HG03432 (cell line): ENCODE results near the gene INPP5J.
"Not testable (repeated sequence)": the region's sequence is repeated elsewhere in the genome, so short reads cannot be mapped to it uniquely, and the experiment has no call there.

ENCODE experiments used
- ATAC-seq: cut with Tn5 transposase; IDR thresholded peaks from one replicate; pipeline ENCODE4 v1.9.1; 2021; ENCODE audit warnings: mild to moderate bottlenecking, moderate library complexity; ENCODE audit not compliant: unreplicated experiment

The INPP5J gene

DNA sequence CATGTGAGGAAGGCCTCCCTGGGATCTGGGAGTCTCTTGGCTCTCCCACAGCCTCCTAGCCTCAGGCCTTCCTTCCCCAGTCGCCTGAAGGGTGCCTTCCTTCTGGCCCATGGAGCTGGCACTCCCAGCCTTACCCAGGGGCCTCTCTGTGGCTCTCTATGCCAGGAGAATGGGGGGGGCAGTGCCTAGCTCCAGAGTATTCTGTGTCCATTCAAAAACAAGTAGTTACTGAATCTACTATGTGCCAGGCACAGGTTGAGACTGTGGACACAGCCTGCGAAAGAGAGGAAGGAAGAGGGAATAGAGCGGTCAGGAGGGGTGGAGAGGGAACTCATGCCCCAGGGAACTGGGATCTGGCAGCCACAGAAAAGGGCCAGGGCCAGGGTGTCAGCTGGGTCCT, 20.3 kb downstream of the INPP5J start:
- ATAC-seq = no peak

DNA sequence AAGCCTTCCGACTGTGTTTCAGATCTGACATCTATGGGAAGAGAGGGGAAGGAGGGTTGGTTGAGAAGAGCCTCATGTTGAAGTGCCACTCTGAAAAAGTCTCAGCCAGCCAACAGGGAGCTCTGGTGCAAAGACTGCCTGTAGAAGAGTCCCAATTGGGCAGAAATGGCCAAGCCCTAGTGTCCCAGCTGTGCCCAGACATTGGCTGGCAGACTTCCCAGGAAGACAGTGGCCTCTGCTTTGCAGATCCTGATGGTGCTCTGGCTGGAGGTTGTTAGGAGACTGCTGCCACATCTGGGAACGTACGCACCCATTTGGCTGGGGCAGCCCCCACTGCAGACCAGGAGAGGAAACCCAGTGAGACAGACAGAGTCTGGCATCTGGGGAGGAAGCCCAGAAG, 20.8 kb downstream of the INPP5J start:
- no peak for ATAC-seq

DNA sequence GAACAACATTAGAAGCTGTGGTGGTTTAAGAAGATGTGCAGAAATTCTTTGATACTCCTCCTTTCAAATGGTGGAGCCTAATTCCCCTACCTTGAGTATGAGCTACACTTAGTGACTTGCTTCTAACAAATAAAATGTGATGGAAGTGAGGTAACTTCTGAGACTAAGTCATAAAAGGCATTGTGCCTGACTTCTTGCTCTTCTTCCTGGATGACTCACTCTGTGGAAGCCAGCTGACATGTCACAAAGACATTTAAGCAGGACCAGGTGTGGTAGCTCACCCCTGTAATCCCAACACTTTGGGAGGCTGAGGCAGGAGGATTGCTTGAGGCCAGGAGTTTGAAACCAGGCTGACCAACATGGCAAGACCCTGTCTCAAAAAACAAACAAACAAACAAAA, 21.5 kb downstream of the INPP5J start:
- ATAC-seq = no peak

DNA sequence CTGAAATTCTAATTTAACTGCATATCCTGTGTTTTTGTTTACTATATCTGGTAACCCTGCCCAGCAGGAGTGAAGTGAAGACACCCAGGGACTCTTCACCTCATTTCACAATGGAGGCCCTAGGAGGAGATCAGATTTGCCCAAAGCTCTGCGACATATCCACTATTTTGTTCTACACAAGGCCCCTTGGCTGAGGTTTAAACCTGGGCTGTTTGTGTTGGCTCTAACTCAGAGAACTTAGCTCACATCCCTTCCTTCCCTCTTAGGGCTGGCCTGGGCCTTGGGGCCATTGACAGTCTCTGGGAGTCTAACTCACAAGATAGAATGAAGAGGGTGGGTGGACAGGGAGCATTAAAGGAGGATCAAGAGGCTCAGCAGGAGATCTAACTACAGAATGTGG, 25.7 kb downstream of the INPP5J start:
- no peak for ATAC-seq

DNA sequence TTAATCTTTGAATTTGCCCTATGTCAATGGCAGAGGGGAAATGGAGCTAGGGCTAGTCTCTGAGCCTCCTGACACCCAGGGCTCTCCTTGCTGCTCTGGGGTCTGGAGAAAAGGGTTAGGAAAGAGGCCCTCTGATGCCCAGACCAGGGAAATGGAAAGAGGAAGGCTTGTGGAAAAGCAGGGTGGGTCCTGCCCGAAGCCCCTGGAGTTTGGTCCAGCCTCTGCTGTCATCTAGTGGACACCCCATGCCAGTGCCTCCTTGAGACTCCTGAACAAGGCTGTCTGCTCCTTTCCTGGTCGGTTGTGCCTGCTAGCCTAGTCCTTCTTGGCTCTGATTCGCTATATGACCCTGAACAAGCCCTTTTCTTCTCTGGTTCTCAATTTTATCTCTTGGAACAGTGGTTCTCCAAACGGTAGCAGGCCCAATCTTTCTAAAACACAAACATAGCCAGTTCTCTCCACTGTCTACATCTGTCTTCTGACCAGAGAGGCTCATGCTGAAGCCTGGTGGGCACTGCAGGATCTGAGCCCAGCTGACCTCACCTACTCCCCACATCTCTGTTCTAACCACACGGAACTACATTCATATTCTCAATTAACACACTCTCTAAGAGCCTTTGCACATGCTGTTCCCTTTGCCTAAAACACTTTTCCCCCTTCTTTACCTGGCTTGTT, 26.3 kb downstream of the INPP5J start:
- no peak for ATAC-seq

DNA sequence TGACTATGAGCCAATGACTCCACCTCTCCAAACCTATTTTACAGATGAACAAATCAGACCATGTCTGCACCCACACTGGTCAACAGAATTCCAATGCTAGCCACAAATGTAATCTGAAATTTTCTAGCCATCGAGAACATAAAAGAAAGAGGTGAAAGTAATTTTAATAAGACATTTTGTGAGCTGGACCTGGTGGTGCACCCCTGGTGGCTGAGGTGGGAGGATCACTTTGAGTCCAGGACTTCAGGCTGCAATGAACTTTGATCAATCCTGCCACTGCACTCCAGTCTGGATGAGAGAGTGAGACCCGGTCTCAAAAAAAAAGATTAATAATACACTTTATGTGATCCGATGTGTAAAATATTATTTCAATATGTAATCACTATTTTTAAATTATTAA, 27.8 kb downstream of the INPP5J start:
- no peak for ATAC-seq

DNA sequence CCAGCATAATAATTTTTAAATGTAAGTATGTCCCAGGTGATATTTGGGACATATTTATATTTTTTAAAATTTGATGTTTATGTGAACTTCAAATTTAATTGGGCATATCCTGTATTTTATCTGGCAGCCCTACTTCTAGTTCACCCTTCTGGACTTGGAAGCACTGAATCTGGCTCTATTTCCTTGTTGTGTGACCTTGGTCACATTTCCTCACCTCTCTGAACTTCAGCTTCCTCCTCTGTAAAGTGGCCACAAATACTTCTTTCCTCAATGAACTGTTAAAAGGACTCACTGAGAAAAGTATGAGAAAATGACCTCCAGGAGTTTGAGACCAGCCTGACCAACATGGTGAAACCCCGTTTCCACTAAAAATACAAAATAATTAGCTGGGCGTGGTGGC, 29.1 kb downstream of the INPP5J start:
- no peak for ATAC-seq

DNA sequence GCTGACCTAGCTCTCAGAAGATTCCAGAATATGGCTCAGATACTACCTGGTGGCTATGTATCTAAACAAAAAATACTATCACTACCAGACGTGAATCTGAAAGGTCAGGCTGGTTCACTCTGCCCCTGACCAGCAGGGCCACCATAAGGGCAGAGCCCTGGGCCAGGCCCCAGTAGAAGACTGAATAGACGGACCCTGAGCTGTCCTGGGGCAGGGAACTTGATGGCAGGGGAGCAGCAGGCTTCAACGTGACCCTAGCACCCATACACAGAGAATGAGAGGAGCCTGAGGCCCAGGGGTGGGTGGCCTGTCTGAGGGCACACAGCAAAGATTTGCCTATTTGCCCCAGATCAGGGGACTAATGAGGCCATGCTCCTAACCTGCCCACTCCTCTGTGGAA, 30.6 kb downstream of the INPP5J start:
- ATAC-seq = no peak

DNA sequence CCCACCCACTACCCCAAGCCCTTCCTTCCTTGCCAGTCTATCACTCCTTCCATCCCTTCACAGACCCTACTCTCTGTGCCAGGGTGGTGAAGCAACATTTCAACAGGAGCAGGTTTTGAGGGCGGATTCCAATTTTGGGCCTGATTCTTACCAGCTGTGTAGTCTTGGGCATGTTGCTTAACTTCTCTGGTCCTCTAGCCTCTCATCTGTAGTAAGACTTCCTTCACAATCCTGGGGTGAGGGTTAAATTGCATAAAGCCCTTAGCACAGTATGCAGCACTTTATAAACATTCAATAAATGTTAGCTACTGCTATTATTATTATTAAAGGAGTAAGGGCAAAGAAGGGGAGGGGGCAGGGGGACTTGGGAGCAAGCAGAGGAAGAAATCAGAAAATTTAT, 32.2 kb downstream of the INPP5J start:
- no peak for ATAC-seq

DNA sequence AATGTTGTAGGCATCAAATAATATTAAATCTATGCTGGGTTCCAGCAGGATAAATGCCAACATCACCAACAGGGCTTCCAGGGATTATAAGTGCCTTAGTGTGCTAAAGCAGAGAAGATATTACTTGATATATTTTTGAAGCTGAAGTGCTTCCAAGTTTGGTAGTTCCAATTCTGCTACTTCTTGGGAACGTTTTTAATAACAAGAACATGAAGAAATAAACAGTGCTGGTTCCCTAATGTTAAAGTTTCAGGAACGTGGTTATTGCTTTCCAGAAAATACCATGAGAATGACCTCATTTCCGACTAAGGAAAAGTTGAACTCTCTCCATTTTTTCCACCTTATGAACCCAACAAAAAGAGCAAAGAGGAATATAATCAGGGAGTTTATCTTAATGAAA, 32.7 kb downstream of the INPP5J start:
- ATAC-seq = no peak

DNA sequence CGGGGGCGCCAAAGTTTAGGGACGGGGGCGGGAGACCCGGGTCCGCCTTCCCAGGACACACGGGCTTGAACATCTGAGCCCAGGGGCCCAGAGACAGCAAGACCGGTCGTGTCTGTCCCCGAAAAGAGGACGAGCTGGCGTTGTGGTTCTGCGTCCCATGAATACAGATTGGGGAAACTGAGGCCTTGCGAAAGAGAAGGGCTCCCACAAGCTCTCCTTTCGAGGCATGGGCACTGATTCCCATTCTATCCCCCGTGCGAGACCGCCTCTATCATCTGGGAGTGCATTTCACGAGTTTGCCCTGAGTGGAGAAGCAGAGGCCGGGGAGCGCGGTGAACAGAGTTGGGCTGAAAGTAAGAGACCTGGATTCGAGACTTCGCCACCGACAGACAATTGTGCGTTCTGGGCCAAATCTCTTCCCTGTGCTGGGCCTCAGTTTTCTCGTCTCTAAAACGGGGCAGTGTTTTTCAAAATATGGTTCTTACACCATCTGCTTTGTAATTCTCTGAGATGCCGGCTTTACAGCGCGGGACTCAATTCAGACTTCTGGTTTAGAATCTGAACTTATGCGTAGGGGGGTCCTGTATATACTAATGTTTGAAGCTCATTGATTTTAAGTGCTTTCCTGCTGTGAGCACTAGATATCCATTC, 37.7 kb downstream of the INPP5J start:
- ATAC-seq = peak; percentile 26

DNA sequence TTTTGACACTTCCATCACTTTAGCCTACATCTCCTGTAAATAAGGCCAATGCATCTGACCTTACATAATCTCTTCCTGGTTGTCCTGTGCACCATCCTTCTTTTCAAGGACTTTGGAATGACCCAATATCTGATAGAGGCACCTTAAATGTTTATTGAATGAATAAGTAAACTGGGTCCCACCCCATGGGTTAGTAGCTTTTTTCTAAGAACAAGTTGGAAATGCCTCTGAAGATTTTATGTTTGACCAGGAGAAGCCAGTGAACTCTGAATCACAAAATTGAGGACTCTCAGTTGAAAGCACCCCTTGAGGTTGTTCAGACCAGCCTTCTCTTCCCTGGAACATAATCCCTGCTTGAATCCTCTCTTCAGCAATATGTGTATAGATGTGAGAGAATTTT, 38.6 kb downstream of the INPP5J start:
- ATAC-seq = no peak

DNA sequence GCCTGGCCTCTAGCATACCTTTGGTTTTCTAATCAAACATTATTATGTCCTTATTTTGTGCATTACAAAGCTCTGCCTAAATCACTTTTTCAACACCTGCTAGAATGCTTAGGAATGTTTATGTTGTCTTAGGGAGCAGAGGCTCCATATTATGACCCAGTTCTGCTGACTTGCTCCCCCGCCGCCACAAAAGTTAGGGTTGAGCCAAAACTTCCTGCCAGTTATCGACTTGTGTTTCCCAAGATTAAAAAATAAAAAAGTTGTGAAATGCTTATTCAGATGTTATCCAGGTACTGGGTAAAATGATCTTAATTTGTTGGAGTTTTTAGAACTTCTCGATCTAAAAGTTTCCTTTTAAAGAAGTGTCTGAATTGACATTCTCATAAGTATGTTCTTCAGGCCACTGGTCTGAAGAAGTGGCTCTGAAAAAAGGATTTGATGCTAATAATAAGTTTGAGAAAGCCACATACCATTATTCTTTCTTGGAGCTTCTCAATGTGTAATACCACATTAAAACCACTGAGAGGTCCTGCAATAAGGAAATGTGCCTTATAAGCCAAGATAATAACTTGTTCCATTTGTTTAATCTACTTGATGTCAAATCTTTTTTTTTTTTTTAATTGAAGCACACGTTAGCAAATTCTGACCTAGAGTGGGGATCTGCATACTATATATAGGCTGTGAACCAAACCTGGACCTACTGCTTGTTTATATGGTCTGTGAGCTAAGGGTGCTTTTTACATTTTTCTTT, 39.4 kb downstream of the INPP5J start:
- no peak for ATAC-seq

DNA sequence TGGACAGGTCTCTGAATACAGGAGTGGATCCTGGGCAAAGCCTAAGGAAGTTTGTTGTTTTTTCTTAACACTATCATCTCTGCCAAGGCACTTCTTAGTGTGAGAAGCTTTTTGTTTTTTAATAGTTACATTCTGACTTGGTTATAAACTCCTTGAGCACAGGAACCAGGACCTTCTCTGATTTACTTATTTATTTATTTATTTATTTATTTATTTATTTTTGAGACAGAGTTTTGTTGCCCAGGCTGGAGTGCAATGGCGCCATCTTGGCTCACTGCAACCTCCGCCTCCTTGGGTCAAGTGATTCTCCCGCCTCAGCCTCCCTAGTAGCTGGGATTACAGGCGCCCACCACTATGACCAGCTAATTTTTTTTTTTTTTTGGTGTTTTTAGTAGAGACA, 48.2 kb downstream of the INPP5J start:
- no peak for ATAC-seq

DNA sequence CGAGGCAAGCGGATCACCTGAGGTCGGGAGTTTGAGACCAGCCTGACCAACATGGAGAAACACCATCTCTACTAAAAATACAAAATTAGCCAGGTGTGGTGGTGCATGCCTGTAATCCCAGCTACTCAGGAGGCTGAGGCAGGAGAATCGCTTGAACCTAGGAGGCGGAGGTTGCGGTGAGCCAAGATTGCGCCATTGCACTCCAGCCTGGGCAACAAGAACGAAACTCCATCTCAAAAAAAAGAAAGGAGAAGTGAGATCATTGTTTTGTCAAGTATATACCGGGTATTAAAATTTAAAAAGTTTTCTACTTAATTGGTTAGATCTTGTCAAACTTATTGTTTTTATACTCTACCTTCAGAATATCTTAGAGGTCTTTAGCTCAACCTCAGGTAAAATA, 49.0 kb downstream of the INPP5J start:
- ATAC-seq = not testable (repeated sequence)

DNA sequence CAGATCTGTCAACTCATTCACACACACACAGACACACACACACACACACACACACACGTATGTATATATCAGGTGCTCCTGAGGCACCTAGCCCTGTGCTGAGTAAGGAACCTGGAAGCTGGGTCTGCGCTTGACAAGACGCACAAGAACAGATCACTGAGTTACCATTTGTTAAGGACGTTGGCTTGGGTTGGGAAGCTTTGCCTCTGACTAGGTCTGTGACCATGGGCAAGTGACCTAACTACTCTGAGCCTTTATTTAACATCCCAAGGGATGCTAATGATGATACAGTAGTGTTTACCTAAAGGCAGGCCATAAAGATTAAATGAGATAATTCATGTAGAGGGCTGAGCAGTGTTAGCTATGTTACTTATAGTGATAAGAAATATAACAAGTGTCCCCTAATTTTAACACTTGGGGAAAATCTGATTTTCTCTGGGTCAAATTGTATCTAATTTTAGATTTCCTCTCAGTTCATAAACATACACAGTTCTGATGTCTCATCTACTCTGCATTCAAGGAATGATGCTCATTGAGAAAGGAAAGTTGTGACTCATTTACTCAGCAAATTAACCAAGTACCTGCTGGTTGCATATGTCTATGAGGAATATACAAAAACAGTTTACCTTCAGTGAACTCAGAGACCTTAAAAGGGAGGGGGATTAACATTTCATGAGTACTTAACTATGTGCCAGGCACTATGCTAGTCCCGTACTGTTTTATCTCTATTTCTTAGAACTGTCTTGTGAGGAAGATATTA, 50.8 kb downstream of the INPP5J start:
- no peak for ATAC-seq

DNA sequence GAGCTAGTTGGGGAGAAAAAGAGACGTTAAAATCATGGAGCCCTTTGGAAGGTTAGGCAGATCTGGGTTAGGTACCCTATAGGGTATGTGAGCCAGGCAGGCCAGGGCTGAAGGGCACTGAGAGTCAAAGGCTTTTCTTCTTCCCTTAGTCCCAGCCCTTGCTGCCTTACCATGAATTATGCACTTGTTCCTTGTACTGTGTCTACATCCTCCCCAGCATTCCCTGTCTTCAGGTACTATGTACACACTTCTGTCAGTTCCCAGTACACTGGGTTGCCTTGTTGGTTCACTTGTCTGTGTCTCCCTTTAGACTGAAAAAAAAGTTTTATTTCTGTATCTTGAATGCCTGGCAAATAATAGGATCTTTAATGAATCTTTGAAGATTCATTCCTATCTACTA, 54.2 kb downstream of the INPP5J start:
- no peak for ATAC-seq

DNA sequence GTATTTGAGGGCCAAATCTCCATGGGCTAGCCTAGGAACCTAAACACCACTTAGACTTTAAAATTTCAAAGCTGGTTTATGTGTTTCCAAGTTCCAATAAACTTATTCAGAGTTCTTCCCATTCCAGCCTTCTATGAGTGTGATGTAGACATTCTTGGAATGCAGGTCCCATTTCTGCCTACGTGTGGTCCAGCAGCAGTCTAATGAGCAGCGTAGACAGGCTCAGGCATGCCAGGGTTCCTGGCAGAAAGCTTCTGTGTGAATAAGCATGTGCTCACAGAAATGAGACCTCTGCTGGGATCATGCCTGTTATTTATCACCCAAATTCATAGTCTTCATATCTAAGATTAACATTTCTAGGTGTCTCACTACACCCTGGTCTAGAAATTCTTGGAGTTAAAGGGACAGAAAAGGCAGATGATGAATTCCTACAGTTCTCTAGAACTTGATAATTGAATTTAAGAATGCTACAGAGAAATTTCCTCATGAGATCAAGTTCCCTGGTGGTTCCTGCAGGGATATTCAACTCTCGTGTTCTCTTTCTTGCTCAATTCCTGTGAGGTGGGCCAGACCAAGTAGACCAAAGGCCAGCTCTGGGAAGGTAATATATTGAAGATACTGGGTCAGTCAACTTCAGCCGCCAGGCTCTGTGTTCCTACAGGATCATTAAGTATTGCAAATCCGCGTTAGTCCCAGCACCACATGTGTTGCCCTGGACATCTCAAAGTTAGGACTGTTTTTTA, 54.8 kb downstream of the INPP5J start:
- ATAC-seq = no peak

DNA sequence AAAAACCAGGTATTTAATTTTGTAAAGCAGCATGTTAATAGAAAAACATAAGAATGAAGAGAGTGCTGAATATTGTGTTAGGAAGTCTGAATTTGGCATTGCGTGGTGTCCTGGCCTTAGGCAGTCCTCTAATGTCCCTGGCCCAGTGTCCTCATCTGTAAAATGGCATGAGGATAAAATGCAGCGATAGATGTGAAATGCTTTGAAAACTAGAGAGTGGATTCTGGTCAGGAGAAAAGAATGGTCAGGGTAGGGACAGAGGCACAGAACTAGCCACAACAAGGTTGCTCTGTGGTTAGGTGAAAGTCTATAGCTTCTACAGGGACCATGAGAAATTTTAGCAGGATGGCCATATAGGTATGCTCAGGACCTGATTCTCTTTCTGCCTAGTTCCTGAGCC, 56.1 kb downstream of the INPP5J start:
- no peak for ATAC-seq

DNA sequence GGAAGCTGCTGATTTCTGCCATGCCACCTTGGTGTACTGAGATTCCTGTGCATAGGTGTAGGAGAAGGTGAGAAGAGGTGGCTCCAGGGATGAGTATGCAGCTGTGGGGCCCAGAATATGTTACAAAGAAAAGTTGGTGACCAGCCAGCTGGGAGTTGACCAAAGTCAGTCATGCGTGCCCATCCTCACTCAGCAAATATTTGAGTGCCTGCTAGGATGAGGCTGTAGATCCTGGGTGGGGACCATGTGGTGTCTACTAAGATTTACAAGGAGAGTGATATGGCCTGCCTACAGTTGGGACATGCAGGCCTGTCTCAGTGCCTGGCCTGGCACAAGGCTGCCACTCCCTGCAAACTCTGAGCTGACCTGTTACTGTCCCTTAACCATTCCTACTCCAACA, 56.6 kb downstream of the INPP5J start:
- ATAC-seq = no peak

DNA sequence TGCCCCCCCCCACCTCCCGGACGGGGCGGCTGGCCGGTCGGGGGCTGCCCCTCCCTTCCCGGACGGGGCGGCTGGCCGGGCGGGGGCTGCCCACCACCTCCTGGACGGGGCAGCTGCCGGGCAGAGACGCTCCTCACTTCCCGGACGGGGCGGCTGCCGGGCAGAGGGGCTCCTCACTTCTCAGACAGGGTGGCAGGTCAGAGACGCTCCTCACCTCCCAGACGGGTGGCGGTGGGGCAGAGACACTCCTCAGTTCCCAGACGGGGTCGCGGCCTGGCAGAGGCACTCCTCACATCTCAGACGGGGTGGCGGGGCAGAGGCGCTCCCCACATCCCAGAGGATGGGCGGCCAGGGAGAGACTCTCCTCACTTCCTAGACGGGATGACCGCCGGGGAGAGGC, 61.2 kb downstream of the INPP5J start:
- ATAC-seq = no peak
